HG03196 (cell line): ENCODE data around the gene SIK2.
A peak's percentile ranks its signal among the peaks of the same experiment; 100 is the strongest.

Experiments
- ATAC-seq: cut with Tn5 transposase; IDR thresholded peaks from one replicate; pipeline ENCODE4 v1.9.1; 2021; ENCODE audit not compliant: unreplicated experiment

SIK2 gene

GRCh38 chr11:111581341-111581740, 20.9 kb upstream of the SIK2 start:
- ATAC-seq = no peak

- no peak for ATAC-seq
These were observed 20.1 kb upstream of the SIK2 start for GRCh38 chr11:111582163-111582562.

- ATAC-seq = no peak
These were observed 19.4 kb upstream of the SIK2 start for GRCh38 chr11:111582881-111583280.

- ATAC-seq = no peak
These were observed 16.9 kb upstream of the SIK2 start for GRCh38 chr11:111585371-111585770.

- no peak for ATAC-seq
These were observed 15.8 kb upstream of the SIK2 start for GRCh38 chr11:111586388-111586831.

- ATAC-seq = no peak
These were observed 13.1 kb upstream of the SIK2 start for GRCh38 chr11:111589114-111589513.

GRCh38 chr11:111589886-111590499, 12.3 kb upstream of the SIK2 start:
- ATAC-seq = no peak

- ATAC-seq = no peak
These were observed 10.9 kb upstream of the SIK2 start for GRCh38 chr11:111591187-111591960.

GRCh38 chr11:111592491-111592890, 9.8 kb upstream of the SIK2 start:
- ATAC-seq = no peak

GRCh38 chr11:111596319-111596718, 5.9 kb upstream of the SIK2 start:
- ATAC-seq = no peak

- ATAC-seq = no peak
These were observed 4.1 kb upstream of the SIK2 start for GRCh38 chr11:111598148-111598547.

- no peak for ATAC-seq
These were observed 3.7 kb upstream of the SIK2 start for GRCh38 chr11:111598559-111598958.

- ATAC-seq = no peak
These were observed 642 bp upstream of the SIK2 start for GRCh38 chr11:111601636-111601978.

- peak; percentile 5 for ATAC-seq
These were observed 789 bp downstream of the SIK2 start for GRCh38 chr11:111602865-111603610.

- ATAC-seq = no peak
These were observed 1.4 kb downstream of the SIK2 start for GRCh38 chr11:111603611-111604130.

- no peak for ATAC-seq
These were observed 2.3 kb downstream of the SIK2 start for GRCh38 chr11:111604392-111605009.

GRCh38 chr11:111605681-111606080, 3.4 kb downstream of the SIK2 start:
- ATAC-seq = no peak

GRCh38 chr11:111606986-111607385, 4.7 kb downstream of the SIK2 start:
- ATAC-seq = no peak

GRCh38 chr11:111607751-111608150, 5.5 kb downstream of the SIK2 start:
- no peak for ATAC-seq

GRCh38 chr11:111612224-111612623, 10.0 kb downstream of the SIK2 start:
- ATAC-seq = no peak

- ATAC-seq = no peak
These were observed 15.0 kb downstream of the SIK2 start for GRCh38 chr11:111617286-111617685.
